A673 (cell line): Measurements from ENCODE around the gene CRB1. TPM values are rescaled to one million over a fixed set of nuclear protein-coding genes. Genes with fewer than 3 reads are reported as not detected.
A peak's percentile ranks its signal among the peaks of the same experiment; 100 is the strongest.

ENCODE experiments used
- BruUV-seq: library from RNA; stranded (reverse); fragments of 400-500 nt; replicated peaks from 2 replicates; lab custom pipeline; 2021; lab: Mats Ljungman, UMichigan
- CTCF ChIA-PET: fragments of 300-600 bp; sonication (Branson Sonifier 250); formaldehyde crosslinking; loops from one replicate; lab custom pipeline; 2022; ENCODE audit warnings: antibody characterized with exemption; lab: Charles Lee
- POLR2A ChIA-PET: fragments of 300-600 bp; sonication (Branson Sonifier 250); formaldehyde crosslinking; loops from one replicate; lab custom pipeline; 2022; ENCODE audit warnings: antibody characterized with exemption; ENCODE audit not compliant: low non-redundant PET; lab: Charles Lee
- DNase-seq: peaks from one replicate; pipeline ENCODE4 v3.0.0-alpha.2; 2015; ENCODE audit warnings: low spot score
- H3K27ac ChIP-seq: fragments of 200-600 bp; sonication (generic); 2 replicates; pipeline ENCODE4 v1.5.1; 2016; ENCODE audit warnings: mixed run types, low read depth, mild to moderate bottlenecking, mixed read lengths, antibody characterized with exemption, low read length; ENCODE audit not compliant: poor library complexity, severe bottlenecking
- H3K27me3 ChIP-seq: fragments of 200-600 bp; sonication (generic); replicated peaks from 2 replicates; pipeline ENCODE4 v1.6.1; 2017; ENCODE audit warnings: mixed run types, low read depth, mild to moderate bottlenecking, mixed read lengths, antibody characterized with exemption, low read length; ENCODE audit not compliant: insufficient read depth, poor library complexity
- H3K36me3 ChIP-seq: fragments of 200-600 bp; sonication (generic); 2 replicates; pipeline ENCODE4 v1.6.1; 2016; ENCODE audit warnings: mixed run types, mild to moderate bottlenecking, mixed read lengths, antibody characterized with exemption, low read length; ENCODE audit not compliant: insufficient read depth, poor library complexity, severe bottlenecking
- H3K4me1 ChIP-seq: fragments of 200-600 bp; sonication (generic); 2 replicates; pipeline ENCODE4 v1.6.1; 2017; ENCODE audit warnings: mixed run types, mild to moderate bottlenecking, mixed read lengths, antibody characterized with exemption, low read length; ENCODE audit not compliant: insufficient read depth, poor library complexity, severe bottlenecking
- H3K4me3 ChIP-seq: fragments of 200-600 bp; sonication (generic); 2 replicates; pipeline ENCODE4 v1.5.1; 2016; ENCODE audit warnings: low read depth, mixed run types, mild to moderate bottlenecking, mixed read lengths, low read length; ENCODE audit not compliant: poor library complexity, severe bottlenecking
- H3K9me3 ChIP-seq: fragments of 200-600 bp; sonication (generic); 2 replicates; pipeline ENCODE4 v1.6.1; 2016; ENCODE audit warnings: mixed run types, low read depth, mild to moderate bottlenecking, mixed read lengths, antibody characterized with exemption, low read length; ENCODE audit not compliant: poor library complexity, severe bottlenecking
- CTCF ChIP-seq: fragments of 300-800, 200-600 bp; sonication (generic); conservative IDR thresholded peaks from 2 replicates; pipeline ENCODE4 v1.5.1; 2017; ENCODE audit warnings: low read depth, mild to moderate bottlenecking, antibody characterized with exemption, low read length, moderate library complexity, mixed read lengths
- EZH2 ChIP-seq: fragments of 200-600 bp; sonication (generic); IDR thresholded peaks from 2 replicates; pipeline ENCODE4 v1.6.1; 2017; ENCODE audit warnings: borderline replicate concordance, low read depth, mild to moderate bottlenecking, mixed read lengths, antibody characterized with exemption, low read length; ENCODE audit not compliant: poor library complexity, severe bottlenecking
- intact Hi-C: fragments of 100-400 bp; cut with micrococcal nuclease; formaldehyde crosslinking; loops from one replicate; pipeline ENCODE4 v1.10.0; 2022; ENCODE audit not compliant: unreplicated experiment
- total RNA-seq: library from RNA; stranded (reverse); gene quantifications from 2 replicates; pipeline ENCODE4 v1.2.3, GENCODE V29; 2021

CRB1 gene
- total RNA-seq, 1 experiment from 2014 or later = not detected

- peak; percentile 48 for DNase-seq
- Histone ChIP-seq H3K36me3 (no peaks in the 10 kb centered on the region), H3K4me1 (peaks cover 9% of the 10 kb centered on the region), H3K9me3 (no peaks in the 10 kb centered on the region), H3K4me3 (no peak overlapping the region), H3K27ac (no peak overlapping the region), H3K27me3 (no peaks in the 10 kb centered on the region)
- ChIA-PET CTCF (no interaction called here), POLR2A (no interaction called here)
- BruUV-seq = no TSS peak
- intact Hi-C loops = no loop called here
- no peak for TF ChIP-seq CTCF
- TF ChIP-seq EZH2 = no peak
These were observed 196.0 kb downstream of the CRB1 start for GRCh38 chr1:197464044-197464443.

DNA sequence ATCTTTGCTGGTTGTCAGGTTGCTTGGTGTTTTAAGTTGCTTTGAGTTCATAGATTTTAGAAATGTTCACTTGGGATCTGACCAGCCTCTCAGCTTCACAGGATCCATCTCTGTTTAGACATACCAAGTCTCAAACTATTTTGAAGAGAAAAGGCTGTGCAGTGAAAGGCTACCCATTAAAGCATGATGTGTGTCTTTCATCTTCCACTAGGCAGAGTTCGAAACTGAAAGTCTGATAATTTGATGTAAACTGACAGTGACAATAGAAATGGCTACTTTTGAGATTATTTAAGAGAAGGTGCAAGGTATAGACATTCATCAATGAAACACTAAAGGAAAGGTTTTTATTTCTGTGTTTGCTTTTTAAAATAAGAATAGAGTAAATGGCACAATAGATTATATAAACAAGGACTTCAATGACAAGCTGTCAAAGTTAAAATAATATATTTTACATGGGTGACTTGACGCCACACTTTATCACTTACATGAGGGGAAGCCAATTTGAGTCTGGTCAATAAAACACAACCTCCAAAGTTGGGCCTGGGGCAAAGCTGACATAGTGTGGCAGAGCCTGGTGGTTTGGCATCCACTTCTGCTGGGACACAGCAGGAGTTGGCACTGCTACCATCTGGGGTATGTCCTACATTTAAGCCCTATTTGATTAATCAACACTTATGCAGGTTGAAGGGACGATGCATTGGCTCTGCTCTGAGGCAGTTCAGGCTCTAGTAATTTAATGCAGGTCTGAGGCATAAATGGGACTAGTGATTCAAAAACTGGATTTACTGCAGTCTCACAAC lies 197.7 kb downstream of the CRB1 start:
- Histone ChIP-seq H3K4me3 (no peak overlapping the region), H3K9me3 (no peaks in the 10 kb centered on the region), H3K4me1 (peaks cover 9% of the 10 kb centered on the region), H3K27ac (no peak overlapping the region), H3K36me3 (no peaks in the 10 kb centered on the region), H3K27me3 (no peaks in the 10 kb centered on the region)
- TF ChIP-seq EZH2 = no peak
- ChIA-PET CTCF (no interaction called here), POLR2A (no interaction called here)
- no TSS peak for BruUV-seq
- intact Hi-C loops = no loop called here
- no peak for DNase-seq

DNA sequence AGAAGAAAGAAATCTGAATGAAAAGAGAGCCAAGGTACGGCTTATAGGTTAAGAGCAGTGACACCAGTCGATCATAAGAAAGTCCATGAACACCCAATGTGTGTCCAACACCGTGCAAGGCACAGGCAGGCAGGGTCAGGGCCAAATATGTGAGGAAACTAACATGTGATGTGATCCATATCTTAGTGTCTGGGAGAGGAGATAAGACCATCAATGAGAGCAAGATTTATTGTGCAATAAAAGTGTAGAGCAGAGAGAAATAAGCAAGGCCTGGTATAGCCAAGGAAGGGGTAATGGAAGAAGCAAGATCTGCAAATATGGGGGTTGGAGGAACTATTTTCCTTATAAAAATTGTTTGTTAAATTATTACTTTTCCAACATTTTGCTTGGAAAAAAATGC lies 198.8 kb downstream of the CRB1 start:
- CTCF ChIA-PET = no interaction called here
- no peak for DNase-seq

More for the DNA sequence above, 198.8 kb downstream of the CRB1 start:
- intact Hi-C loops = no loop called here
- no peak overlapping the region for H3K27ac ChIP-seq
- no peaks in the 10 kb centered on the region for H3K9me3 ChIP-seq
- POLR2A ChIA-PET = no interaction called here
- no peak for TF ChIP-seq CTCF
- no peak for TF ChIP-seq EZH2
- no TSS peak for BruUV-seq
- H3K36me3 ChIP-seq = no peaks in the 10 kb centered on the region
- H3K27me3 ChIP-seq = no peaks in the 10 kb centered on the region
- no peak overlapping the region for H3K4me3 ChIP-seq
- peaks cover 18% of the 10 kb centered on the region for H3K4me1 ChIP-seq
